Skeletal muscle tissue (tissue), 4 donors: Measurements from ENCODE around the gene MTM1. TPM values are rescaled to one million over a fixed set of nuclear protein-coding genes. Genes with fewer than 3 reads are reported as not detected.

ENCODE experiments used
- H3K27ac ChIP-seq: one replicate; pipeline ENCODE4 v1.7.0; 2013; ENCODE audit warnings: mild to moderate bottlenecking, low read depth, low read length, inconsistent platforms
- H3K27me3 ChIP-seq, 3 donors: one replicate each; pipeline ENCODE4 v1.7.0; 2013; ENCODE audit warnings: low read length in 3 of 3; ENCODE audit not compliant: control insufficient read depth in 3 of 3, insufficient read depth in 3 of 3
- H3K36me3 ChIP-seq, 3 donors: one replicate each; pipeline ENCODE4 v1.7.0; 2013; ENCODE audit warnings: low read length in 3 of 3; ENCODE audit not compliant: control insufficient read depth in 3 of 3, insufficient read depth in 3 of 3
- H3K4me1 ChIP-seq, 3 donors: one replicate each; pipeline ENCODE4 v1.7.0; 2013; ENCODE audit warnings: low read length in 3 of 3, mild to moderate bottlenecking in 3 of 3; ENCODE audit not compliant: control insufficient read depth in 3 of 3, insufficient read depth in 3 of 3
- H3K4me3 ChIP-seq, 3 donors: one replicate each; pipeline ENCODE4 v1.7.0; 2013; ENCODE audit warnings: low read length in 3 of 3
- H3K9ac ChIP-seq, 3 donors: one replicate each; pipeline ENCODE4 v1.7.0; 2013; ENCODE audit warnings: low read length in 3 of 3, mild to moderate bottlenecking in 3 of 3, moderate library complexity in 2 of 3, low read depth in 1 of 3
- H3K9me3 ChIP-seq, 3 donors: one replicate each; pipeline ENCODE4 v1.7.0; 2013; ENCODE audit warnings: low read length in 3 of 3; ENCODE audit not compliant: control insufficient read depth in 3 of 3
- total RNA-seq: library from RNA; depleted of rRNA; stranded (reverse); fragments of >200 nt; gene quantifications from one replicate; pipeline ENCODE4 v1.2.3, GENCODE V29; 2014
- donor health status: Osteomylitis.

MTM1 gene
- total RNA-seq, 1 donor from 2014 or later, result 9.4 TPM

DNA sequence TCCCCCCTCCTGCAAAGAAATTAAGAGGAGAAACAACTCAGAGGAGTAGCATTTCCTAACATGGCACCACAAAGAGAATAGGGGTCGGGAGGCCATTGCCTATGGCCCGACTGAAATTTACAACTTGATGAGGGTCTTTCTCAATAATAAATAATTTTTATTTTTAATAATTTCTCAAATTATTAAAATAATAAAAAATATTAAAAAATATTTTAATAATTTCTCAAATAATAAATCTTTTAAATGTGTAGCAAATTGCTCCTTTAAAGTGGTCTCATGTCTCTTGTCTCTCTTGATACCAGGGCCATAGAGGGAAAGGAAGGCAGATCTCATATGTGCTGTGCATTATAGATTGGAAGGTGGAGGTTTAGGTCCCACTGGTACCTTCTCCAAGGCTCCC, 75.5 kb downstream of the MTM1 start:
- H3K4me3 ChIP-seq, result no peak overlapping the region
- no peak overlapping the region for H3K27ac ChIP-seq
- H3K27me3 ChIP-seq, result no peaks in the 10 kb centered on the region
- H3K4me1 ChIP-seq, result no peaks in the 10 kb centered on the region
- H3K9me3 ChIP-seq, result no peaks in the 10 kb centered on the region
- H3K9ac ChIP-seq, result no peak overlapping the region
- peaks cover 5 to 18% (median 6%) of the 10 kb centered on the region in 3 donors for H3K36me3 ChIP-seq

DNA sequence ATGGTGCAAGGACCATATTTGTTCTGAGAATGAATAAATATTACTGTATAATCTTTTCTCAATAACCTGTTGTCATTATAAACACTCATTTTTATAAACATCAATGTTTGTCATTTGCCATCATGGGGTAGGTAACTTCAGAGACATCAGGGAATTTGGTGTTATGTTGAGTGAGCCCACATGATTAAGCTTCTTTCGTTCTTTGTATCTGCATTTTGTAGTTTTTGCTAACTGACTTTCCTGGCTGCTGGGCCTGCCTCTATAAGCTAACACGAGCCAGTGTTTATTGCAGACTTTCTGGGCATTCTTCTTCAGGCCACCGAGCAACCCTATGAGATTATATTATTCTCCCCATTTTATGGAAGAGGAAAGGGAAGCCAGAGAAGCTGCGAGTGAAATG, 76.0 kb downstream of the MTM1 start:
- H3K27ac ChIP-seq, result no peak overlapping the region
- no peaks in the 10 kb centered on the region for H3K4me1 ChIP-seq
- no peak overlapping the region for H3K9ac ChIP-seq
- peaks cover 5 to 18% (median 6%) of the 10 kb centered on the region in 3 donors for H3K36me3 ChIP-seq
- H3K4me3 ChIP-seq, result no peak overlapping the region
- H3K9me3 ChIP-seq, result no peaks in the 10 kb centered on the region
- no peaks in the 10 kb centered on the region for H3K27me3 ChIP-seq

- Histone ChIP-seq H3K4me3 (no peak overlapping the region), H3K4me1 (no peaks in the 10 kb centered on the region), H3K9ac (no peak overlapping the region), H3K27me3 (no peaks in the 10 kb centered on the region), H3K27ac (no peak overlapping the region), H3K36me3 (peaks cover 0 to 16% (median 3%) of the 10 kb centered on the region in 3 donors), H3K9me3 (no peaks in the 10 kb centered on the region)
Observed at GRCh38 chrX:150647331-150647730, 78.9 kb downstream of the MTM1 start.

DNA sequence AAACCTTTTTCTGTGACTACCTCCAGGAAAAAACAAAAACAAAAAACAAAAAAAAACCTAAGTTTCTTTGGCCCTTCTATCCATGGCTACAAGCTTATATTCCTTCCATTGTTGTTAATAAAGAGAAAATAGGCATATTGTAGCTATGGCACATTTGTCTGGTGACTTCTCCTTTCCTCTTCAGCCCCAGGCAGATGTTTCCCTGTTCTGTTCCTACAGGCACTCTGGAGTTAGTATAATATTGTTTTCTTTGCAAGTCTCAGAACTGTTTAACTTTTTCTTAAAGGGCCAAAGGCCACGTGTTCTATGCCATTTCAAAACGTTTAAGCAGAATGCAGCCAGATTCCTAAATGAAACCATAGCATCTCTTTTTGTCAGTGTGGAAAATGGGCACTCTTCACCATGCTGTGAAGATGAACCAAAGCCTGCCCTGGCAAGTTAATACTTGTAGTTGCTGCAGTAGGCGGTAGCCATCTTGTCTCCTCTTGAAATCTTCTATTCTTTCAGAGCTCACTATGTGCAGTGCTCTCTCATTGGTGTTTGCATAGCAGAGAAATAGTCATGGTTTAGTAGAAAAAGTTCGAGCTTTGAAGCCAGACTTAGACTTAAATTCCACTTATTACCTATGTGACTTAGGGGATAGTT, 80.0 kb downstream of the MTM1 start:
- no peak overlapping the region for H3K27ac ChIP-seq
- H3K27me3 ChIP-seq, result no peaks in the 10 kb centered on the region
- no peak overlapping the region for H3K4me3 ChIP-seq
- H3K36me3 ChIP-seq, result peaks cover 0 to 11% (median 0%) of the 10 kb centered on the region in 3 donors
- H3K4me1 ChIP-seq, result no peaks in the 10 kb centered on the region
- H3K9ac ChIP-seq, result no peak overlapping the region
- no peaks in the 10 kb centered on the region for H3K9me3 ChIP-seq

GRCh38 chrX:150649096-150649870, 80.9 kb downstream of the MTM1 start:
- Histone ChIP-seq H3K9me3 (no peaks in the 10 kb centered on the region), H3K27ac (peak overlapping the region; percentile 23), H3K9ac (no peak overlapping the region), H3K36me3 (peaks cover 0 to 14% (median 0%) of the 10 kb centered on the region in 3 donors), H3K4me1 (no peaks in the 10 kb centered on the region), H3K4me3 (no peak overlapping the region), H3K27me3 (no peaks in the 10 kb centered on the region)

- H3K36me3 ChIP-seq, result peaks cover 0 to 7% (median 0%) of the 10 kb centered on the region in 3 donors
- H3K9me3 ChIP-seq, result no peaks in the 10 kb centered on the region
- no peak overlapping the region for H3K9ac ChIP-seq
- no peaks in the 10 kb centered on the region for H3K4me1 ChIP-seq
- H3K27me3 ChIP-seq, result no peaks in the 10 kb centered on the region
- no peak overlapping the region for H3K4me3 ChIP-seq
- no peak overlapping the region for H3K27ac ChIP-seq
Observed at GRCh38 chrX:150651906-150652305, 83.5 kb downstream of the MTM1 start.

DNA sequence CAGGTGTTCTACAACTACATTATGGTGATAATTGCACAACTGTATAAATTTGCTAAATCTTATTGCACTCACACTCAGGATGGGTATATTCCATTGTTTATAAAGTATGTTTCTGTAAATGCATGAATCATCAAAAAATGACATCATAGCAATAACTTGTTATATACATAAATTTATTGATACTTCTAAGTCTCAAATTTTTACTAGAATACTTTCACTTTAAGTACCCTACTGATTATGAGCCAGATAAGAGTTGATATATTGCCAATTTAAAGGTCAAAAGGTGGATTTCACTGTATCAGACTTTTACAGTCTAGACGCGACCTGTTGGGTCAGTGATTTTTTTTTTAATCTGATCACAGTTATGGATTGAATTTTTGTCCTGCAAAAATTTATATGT, 87.4 kb downstream of the MTM1 start:
- Histone ChIP-seq H3K36me3 (peaks cover 0 to 9% (median 7%) of the 10 kb centered on the region in 3 donors), H3K27me3 (no peaks in the 10 kb centered on the region), H3K9me3 (no peaks in the 10 kb centered on the region), H3K4me1 (no peaks in the 10 kb centered on the region), H3K9ac (no peak overlapping the region), H3K4me3 (no peak overlapping the region), H3K27ac (no peak overlapping the region)

- Histone ChIP-seq H3K9me3 (no peaks in the 10 kb centered on the region), H3K4me3 (no peak overlapping the region), H3K27ac (no peak overlapping the region), H3K36me3 (peaks cover 0 to 17% (median 9%) of the 10 kb centered on the region in 3 donors), H3K27me3 (no peaks in the 10 kb centered on the region), H3K4me1 (no peaks in the 10 kb centered on the region), H3K9ac (no peak overlapping the region)
Observed at GRCh38 chrX:150663073-150663472, 94.7 kb downstream of the MTM1 start.

- no peaks in the 10 kb centered on the region for H3K4me1 ChIP-seq
- peaks cover 0 to 16% (median 9%) of the 10 kb centered on the region in 3 donors for H3K36me3 ChIP-seq
- H3K27me3 ChIP-seq, result no peaks in the 10 kb centered on the region
- H3K9ac ChIP-seq, result no peak overlapping the region
- no peaks in the 10 kb centered on the region for H3K9me3 ChIP-seq
- no peak overlapping the region for H3K27ac ChIP-seq
- H3K4me3 ChIP-seq, result no peak overlapping the region
Observed at GRCh38 chrX:150664290-150664689, 95.9 kb downstream of the MTM1 start.

DNA sequence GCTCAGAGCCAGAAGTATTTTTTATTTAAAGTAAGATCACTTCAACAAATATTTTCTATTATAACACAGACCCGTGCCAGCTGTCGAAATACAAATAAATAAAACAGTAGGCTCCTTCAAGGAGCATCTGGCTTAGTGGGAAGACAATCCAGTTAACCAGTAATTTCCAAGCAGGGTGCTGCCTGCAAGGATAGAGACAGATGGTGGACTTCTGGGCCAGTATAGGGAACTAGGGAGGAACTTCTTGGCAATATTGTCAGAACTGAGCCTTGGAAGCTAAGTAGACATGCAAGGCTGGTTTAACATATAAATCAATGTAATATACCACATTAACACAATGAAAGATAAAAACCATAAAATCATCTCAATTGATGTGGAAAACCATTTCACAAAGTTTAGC, 107.8 kb downstream of the MTM1 start:
- H3K9ac ChIP-seq, result no peak overlapping the region
- no peaks in the 10 kb centered on the region for H3K27me3 ChIP-seq
- no peak overlapping the region for H3K4me3 ChIP-seq
- H3K4me1 ChIP-seq, result no peaks in the 10 kb centered on the region
- H3K36me3 ChIP-seq, result peaks cover 0 to 4% (median 0%) of the 10 kb centered on the region in 3 donors
- no peaks in the 10 kb centered on the region for H3K9me3 ChIP-seq
- no peak overlapping the region for H3K27ac ChIP-seq
